PC-3 (cell line): ENCODE measurements around the gene VGLL2. TPM values are rescaled to one million over a fixed set of nuclear protein-coding genes. Genes with fewer than 3 reads are reported as not detected.

Experiments used
- ATAC-seq: fragments of 200-7000 bp; cut with Tn5 transposase; 2 replicates; pipeline ENCODE4 v1.9.1; 2020; ENCODE audit warnings: mild to moderate bottlenecking, moderate library complexity
- BruUV-seq: library from RNA; stranded (reverse); fragments of 400-500 nt; replicated peaks from 2 replicates; lab custom pipeline; 2021; lab: Mats Ljungman, UMichigan
- CTCF ChIA-PET: fragments of 300-600 bp; sonication (Branson Sonifier 250); formaldehyde crosslinking; loops from one replicate; lab custom pipeline; 2022; ENCODE audit warnings: antibody characterized with exemption; lab: Charles Lee
- POLR2A ChIA-PET: fragments of 300-600 bp; sonication (Branson Sonifier 250); formaldehyde crosslinking; loops from one replicate; lab custom pipeline; 2022; ENCODE audit warnings: antibody characterized with exemption; ENCODE audit not compliant: unreplicated experiment; lab: Charles Lee
- DNase-seq: peaks from one replicate; pipeline ENCODE4 v3.0.0-alpha.2; 2015
- H2AFZ ChIP-seq: fragments of 300-600 bp; sonication (generic); 2 replicates; pipeline ENCODE4 v1.6.0; 2016; ENCODE audit warnings: antibody characterized with exemption, low read length
- H3F3A ChIP-seq: fragments of 300-600 bp; sonication (generic); one replicate; pipeline ENCODE4 v1.6.0; 2017; ENCODE audit warnings: antibody characterized with exemption, low read length, control low read depth, mild to moderate bottlenecking; ENCODE audit not compliant: unreplicated experiment
- H3K27ac ChIP-seq: fragments of 300-600 bp; sonication (generic); 2 replicates; pipeline ENCODE4 v1.5.1; 2016; ENCODE audit warnings: mild to moderate bottlenecking, low read length
- H3K27me3 ChIP-seq: fragments of 300-600 bp; sonication (generic); 2 replicates; pipeline ENCODE4 v1.6.1; 2016; ENCODE audit warnings: low read length, mixed read lengths
- H3K36me3 ChIP-seq: fragments of 300-600 bp; sonication (generic); 2 replicates; pipeline ENCODE4 v1.6.1; 2016; ENCODE audit warnings: low read depth, mixed run types, low read length, mixed read lengths
- H3K4me1 ChIP-seq: fragments of 300-600 bp; sonication (generic); 2 replicates; pipeline ENCODE4 v1.5.1; 2016; ENCODE audit warnings: low read length; ENCODE audit not compliant: insufficient read depth
- H3K4me2 ChIP-seq: fragments of 300-600 bp; sonication (generic); 2 replicates; pipeline ENCODE4 v1.6.0; 2016; ENCODE audit warnings: low read length
- H3K4me3 ChIP-seq: fragments of 300-600 bp; sonication (generic); 2 replicates; pipeline ENCODE4 v1.5.1; 2016; ENCODE audit warnings: mild to moderate bottlenecking, low read length, mixed read lengths
- H3K79me2 ChIP-seq: fragments of 300-600 bp; sonication (generic); 2 replicates; pipeline ENCODE4 v1.6.1; 2017; ENCODE audit warnings: low read length, mixed read lengths
- H3K9ac ChIP-seq: fragments of 300-600 bp; sonication (generic); 2 replicates; pipeline ENCODE4 v1.6.0; 2016; ENCODE audit warnings: mild to moderate bottlenecking, low read length
- H3K9me2 ChIP-seq: fragments of 300-600 bp; sonication (generic); replicated peaks from 2 replicates; pipeline ENCODE4 v1.6.1; 2016; ENCODE audit warnings: mixed run types, low read length, mixed read lengths
- H3K9me3 ChIP-seq: fragments of 300-600 bp; sonication (generic); 2 replicates; pipeline ENCODE4 v1.6.1; 2016; ENCODE audit warnings: low read length, mixed read lengths
- H4K20me1 ChIP-seq: fragments of 300-600 bp; sonication (generic); 2 replicates; pipeline ENCODE4 v1.6.1; 2016; ENCODE audit warnings: low read length, mixed read lengths
- EZH2 ChIP-seq: fragments of 300-600 bp; sonication (generic); IDR thresholded peaks from one replicate; pipeline ENCODE4 v1.6.1; 2017; ENCODE audit warnings: antibody characterized with exemption, mild to moderate bottlenecking, low read length; ENCODE audit not compliant: unreplicated experiment
- EZH2phosphoT487 ChIP-seq: fragments of 300-600 bp; sonication (generic); IDR thresholded peaks from 2 replicates; pipeline ENCODE4 v1.6.1; 2018; ENCODE audit warnings: mild to moderate bottlenecking, antibody characterized with exemption, low read length, borderline replicate concordance
- intact Hi-C: fragments of 100-400 bp; cut with micrococcal nuclease; formaldehyde crosslinking; loops from 2 replicates; pipeline ENCODE4 v1.9.0; 2023
- total RNA-seq: library from RNA; depleted of rRNA; stranded (reverse); fragments of >200 nt; gene quantifications from 2 replicates; pipeline ENCODE4 v1.2.3, GENCODE V29; 2014
- TF ChIP-seq, protein P1 (sequence below): fragments of 300-600 bp; sonication (generic); conservative IDR thresholded peaks from 2 replicates; pipeline ENCODE4 v1.5.1; 2017; ENCODE audit warnings: antibody characterized with exemption, low read depth, mild to moderate bottlenecking, low read length

Gene VGLL2
- total RNA-seq, 1 experiment from 2014 or later, result not detected

DNA sequence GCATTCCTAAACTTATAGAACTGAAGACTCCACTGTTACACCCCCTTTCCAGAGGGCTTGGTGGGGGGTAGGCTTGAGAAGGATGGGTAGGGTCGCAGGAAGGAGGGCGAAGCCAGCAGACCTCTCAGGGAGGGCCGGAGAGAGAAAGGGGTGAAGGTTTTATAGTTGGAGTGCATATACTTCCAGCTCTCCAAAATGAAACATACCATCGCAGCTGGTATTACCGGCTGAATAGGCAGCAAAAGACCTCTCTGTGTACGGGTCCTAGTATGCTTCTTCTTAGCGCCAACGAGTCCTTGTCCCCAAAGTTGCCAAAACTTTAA lies 1.0 kb upstream of the VGLL2 start:
- H3K4me1 ChIP-seq, result no peaks in the 10 kb centered on the region
- peaks cover 83% of the 10 kb centered on the region for H3K27me3 ChIP-seq
- intact Hi-C loops, result no loop called here
- POLR2A ChIA-PET, result no interaction called here
- H3K27ac ChIP-seq, result no peak overlapping the region
- H3K36me3 ChIP-seq, result no peaks in the 10 kb centered on the region
- DNase-seq (no peak), ATAC-seq (no peak)
- CTCF ChIA-PET, result no interaction called here
- no peaks in the 10 kb centered on the region for H3K79me2 ChIP-seq
- H3F3A ChIP-seq, result no peaks in the 10 kb centered on the region
- H4K20me1 ChIP-seq, result no peaks in the 10 kb centered on the region
- H3K9me3 ChIP-seq, result no peaks in the 10 kb centered on the region
- H3K4me2 ChIP-seq, result no peak overlapping the region
- H2AFZ ChIP-seq, result no peak overlapping the region
- no peak overlapping the region for H3K4me3 ChIP-seq
- BruUV-seq, result no TSS peak
- H3K9me2 ChIP-seq, result no peaks in the 10 kb centered on the region
- TF ChIP-seq, protein P1, sequence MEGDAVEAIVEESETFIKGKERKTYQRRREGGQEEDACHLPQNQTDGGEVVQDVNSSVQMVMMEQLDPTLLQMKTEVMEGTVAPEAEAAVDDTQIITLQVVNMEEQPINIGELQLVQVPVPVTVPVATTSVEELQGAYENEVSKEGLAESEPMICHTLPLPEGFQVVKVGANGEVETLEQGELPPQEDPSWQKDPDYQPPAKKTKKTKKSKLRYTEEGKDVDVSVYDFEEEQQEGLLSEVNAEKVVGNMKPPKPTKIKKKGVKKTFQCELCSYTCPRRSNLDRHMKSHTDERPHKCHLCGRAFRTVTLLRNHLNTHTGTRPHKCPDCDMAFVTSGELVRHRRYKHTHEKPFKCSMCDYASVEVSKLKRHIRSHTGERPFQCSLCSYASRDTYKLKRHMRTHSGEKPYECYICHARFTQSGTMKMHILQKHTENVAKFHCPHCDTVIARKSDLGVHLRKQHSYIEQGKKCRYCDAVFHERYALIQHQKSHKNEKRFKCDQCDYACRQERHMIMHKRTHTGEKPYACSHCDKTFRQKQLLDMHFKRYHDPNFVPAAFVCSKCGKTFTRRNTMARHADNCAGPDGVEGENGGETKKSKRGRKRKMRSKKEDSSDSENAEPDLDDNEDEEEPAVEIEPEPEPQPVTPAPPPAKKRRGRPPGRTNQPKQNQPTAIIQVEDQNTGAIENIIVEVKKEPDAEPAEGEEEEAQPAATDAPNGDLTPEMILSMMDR, result no peak
- no peak for TF ChIP-seq EZH2
- no peak overlapping the region for H3K9ac ChIP-seq

DNA sequence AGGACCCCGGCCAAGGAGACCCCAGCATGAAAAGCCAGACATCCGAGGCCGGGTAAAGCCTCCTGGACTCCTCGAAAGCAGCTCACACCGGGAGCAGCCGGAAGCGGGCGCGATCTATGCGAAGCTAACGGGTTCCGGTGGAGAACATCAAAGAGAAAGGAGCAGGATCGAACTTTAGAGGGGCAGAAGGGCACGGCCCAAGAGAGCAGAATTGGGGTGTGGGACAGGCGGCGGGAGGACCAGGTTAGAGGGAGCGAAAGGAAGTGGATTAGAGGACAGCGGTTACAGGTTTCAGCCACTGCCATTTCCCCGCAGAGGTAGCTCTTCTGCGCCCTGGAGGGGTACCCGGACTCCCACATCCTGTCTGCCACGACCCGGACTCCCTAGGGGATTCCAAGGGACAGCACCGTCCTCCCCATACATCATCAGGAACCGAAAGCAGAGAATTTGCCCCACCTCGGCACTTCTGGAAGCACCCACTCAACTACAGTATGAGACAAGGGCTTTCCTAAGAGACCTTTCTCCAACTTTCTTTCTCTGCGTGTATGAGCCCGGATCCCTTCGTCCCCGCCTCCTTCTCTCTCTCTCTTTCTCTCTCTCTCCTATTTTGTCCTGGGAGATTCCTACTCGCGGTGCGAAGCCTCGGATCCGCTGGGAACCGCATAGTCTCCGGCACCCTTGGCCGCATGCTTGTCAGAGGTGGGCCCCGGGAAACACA lies 507 bp upstream of the VGLL2 start:
- H2AFZ ChIP-seq, result no peak overlapping the region
- H3K4me2 ChIP-seq, result no peak overlapping the region
- no peaks in the 10 kb centered on the region for H3K9me2 ChIP-seq
- no peaks in the 10 kb centered on the region for H3F3A ChIP-seq
- TF ChIP-seq, protein P1, result no peak
- TF ChIP-seq EZH2phosphoT487 (no peak), EZH2 (no peak)
- H3K9ac ChIP-seq, result no peak overlapping the region
- H3K36me3 ChIP-seq, result no peaks in the 10 kb centered on the region
- H3K4me3 ChIP-seq, result no peak overlapping the region
- no peak overlapping the region for H3K27ac ChIP-seq
- no peak for DNase-seq
- intact Hi-C loops, result no loop called here
- ChIA-PET POLR2A (no interaction called here), CTCF (no interaction called here)
- no peaks in the 10 kb centered on the region for H3K79me2 ChIP-seq
- H3K27me3 ChIP-seq, result peaks cover 88% of the 10 kb centered on the region
- H3K9me3 ChIP-seq, result no peaks in the 10 kb centered on the region
- no peaks in the 10 kb centered on the region for H4K20me1 ChIP-seq
- H3K4me1 ChIP-seq, result no peaks in the 10 kb centered on the region
- ATAC-seq, result no peak
- BruUV-seq, result no TSS peak

DNA sequence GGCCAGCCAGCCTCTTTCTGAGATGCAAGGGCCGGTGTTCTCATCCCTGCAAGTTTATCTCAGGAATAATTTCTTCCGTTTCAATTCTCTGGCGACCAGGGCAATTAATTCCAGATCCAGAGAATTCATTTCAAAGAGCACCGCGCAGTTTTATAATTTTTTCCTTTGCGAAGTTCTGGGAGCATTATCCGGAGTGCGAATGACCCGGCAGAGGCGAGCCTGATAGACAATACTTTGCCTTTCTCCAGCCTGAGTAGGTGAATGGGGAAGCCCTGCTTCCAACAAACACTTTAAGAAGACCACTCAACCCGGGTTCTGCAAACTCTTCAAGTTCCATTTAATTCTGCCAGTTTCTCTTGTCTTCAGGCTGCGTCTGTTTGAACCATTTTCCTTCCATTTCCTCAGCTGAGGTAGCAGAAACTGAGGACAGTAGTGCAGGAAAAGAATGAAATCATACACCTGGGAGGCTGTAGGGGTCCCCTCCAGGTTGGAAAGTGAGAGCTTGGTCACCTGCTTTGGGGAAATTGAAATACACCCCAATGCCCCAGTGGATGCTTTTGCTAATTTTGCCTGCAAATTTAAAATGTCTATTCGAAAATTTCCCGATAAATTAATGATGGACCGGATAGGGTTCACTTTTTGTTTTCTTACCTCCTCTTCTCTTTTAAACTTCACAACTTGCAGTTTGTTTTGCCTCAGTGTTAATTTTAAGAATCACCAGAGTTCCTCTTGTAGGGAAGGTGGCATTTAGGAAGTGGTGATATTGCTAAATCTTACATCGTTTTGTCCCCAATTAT lies 1.1 kb downstream of the VGLL2 start:
- POLR2A ChIA-PET, result no interaction called here

More for the DNA sequence above, 1.1 kb downstream of the VGLL2 start:
- DNase-seq (no peak), ATAC-seq (no peak)
- H3K9me2 ChIP-seq, result no peaks in the 10 kb centered on the region
- TF ChIP-seq EZH2phosphoT487 (no peak), EZH2 (no peak)
- TF ChIP-seq, protein P1, result no peak
- H3K27me3 ChIP-seq, result peaks cover 80% of the 10 kb centered on the region
- no peak overlapping the region for H3K4me3 ChIP-seq
- no peak overlapping the region for H3K4me2 ChIP-seq
- no peaks in the 10 kb centered on the region for H3F3A ChIP-seq
- H3K36me3 ChIP-seq, result no peaks in the 10 kb centered on the region
- no peak overlapping the region for H3K27ac ChIP-seq
- H2AFZ ChIP-seq, result no peak overlapping the region
- H4K20me1 ChIP-seq, result no peaks in the 10 kb centered on the region
- CTCF ChIA-PET, result no interaction called here
- no TSS peak for BruUV-seq
- no peak overlapping the region for H3K9ac ChIP-seq
- no peaks in the 10 kb centered on the region for H3K79me2 ChIP-seq
- no peaks in the 10 kb centered on the region for H3K9me3 ChIP-seq
- intact Hi-C loops, result no loop called here
- no peaks in the 10 kb centered on the region for H3K4me1 ChIP-seq
